ENCODE measurements around the gene SMAD6.

Gene SMAD6

GRCh38 chr15:66787489-66787871, 85.4 kb downstream of the SMAD6 start:
- no peak overlapping the region for H3K4me3 ChIP-seq (ENCODE audit: low read depth, low read length)
- DNase-seq (ENCODE audit: low read depth) = no peak
- TF ChIP-seq MYC (IDR thresholded peaks at IDR 0.05; ENCODE audit: low read depth, low read length) = no peak
- TF ChIP-seq MAX (IDR thresholded peaks at IDR 0.05; ENCODE audit: low read depth, low read length) = no peak
- no peak for TF ChIP-seq CTCF (IDR thresholded peaks at IDR 0.05; ENCODE audit: low read depth, low read length)

- no peak for DNase-seq (ENCODE audit: low read depth)
- no peak for TF ChIP-seq CTCF (IDR thresholded peaks at IDR 0.05; ENCODE audit: low read depth, low read length)
- no peak for TF ChIP-seq MAX (IDR thresholded peaks at IDR 0.05; ENCODE audit: low read depth, low read length)
- no peak for TF ChIP-seq MYC (IDR thresholded peaks at IDR 0.05; ENCODE audit: low read depth, low read length)
- no peak for TF ChIP-seq POLR2A (IDR thresholded peaks at IDR 0.05; ENCODE audit: extremely low read depth, insufficient read length)
- no peak overlapping the region for H3K4me3 ChIP-seq (ENCODE audit: low read depth, low read length)
These were observed 86.0 kb downstream of the SMAD6 start for GRCh38 chr15:66788024-66788423.

GRCh38 chr15:66789029-66790025, 87.3 kb downstream of the SMAD6 start:
- H3K4me3 ChIP-seq (ENCODE audit: low read depth, low read length) = no peak overlapping the region
- TF ChIP-seq CTCF (IDR thresholded peaks at IDR 0.05; ENCODE audit: low read depth, low read length) (peak; percentile 35), MAX (IDR thresholded peaks at IDR 0.05; ENCODE audit: low read depth, low read length) (no peak)
- peak; percentile 55 for DNase-seq (ENCODE audit: low read depth)

- H3K4me3 ChIP-seq (ENCODE audit: low read depth, low read length) = no peak overlapping the region
- DNase-seq (ENCODE audit: low read depth) = no peak
- TF ChIP-seq MAX (IDR thresholded peaks at IDR 0.05; ENCODE audit: low read depth, low read length) (no peak), MYC (IDR thresholded peaks at IDR 0.05; ENCODE audit: low read depth, low read length) (no peak), CTCF (IDR thresholded peaks at IDR 0.05; ENCODE audit: low read depth, low read length) (no peak), POLR2A (IDR thresholded peaks at IDR 0.05; ENCODE audit: extremely low read depth, insufficient read length) (no peak)
These were observed 93.8 kb downstream of the SMAD6 start for GRCh38 chr15:66795851-66796250.

- H3K4me3 ChIP-seq (ENCODE audit: low read depth, low read length) = no peak overlapping the region
- TF ChIP-seq CTCF (IDR thresholded peaks at IDR 0.05; ENCODE audit: low read depth, low read length) (no peak), MAX (IDR thresholded peaks at IDR 0.05; ENCODE audit: low read depth, low read length) (no peak), MYC (IDR thresholded peaks at IDR 0.05; ENCODE audit: low read depth, low read length) (no peak), POLR2A (IDR thresholded peaks at IDR 0.05; ENCODE audit: extremely low read depth, insufficient read length) (no peak)
- DNase-seq (ENCODE audit: low read depth) = no peak
These were observed 94.3 kb downstream of the SMAD6 start for GRCh38 chr15:66796343-66796742.
